Transverse colon (tissue), 3 donors: ENCODE data around the gene ANAPC2.

ENCODE experiments used
- POLR2A ChIP-seq: fragments of 450-650 bp; IDR thresholded peaks from one replicate; pipeline ENCODE4 v1.6.1; 2016; ENCODE audit warnings: antibody characterized with exemption, mild to moderate bottlenecking, moderate library complexity
- TF ChIP-seq, protein P1 (sequence below), 5 experiments: fragments of 200-600 bp in 3 of 5; fragments of 450-650 bp in 2 of 5; sonication (generic) in 3 of 5; IDR thresholded peaks; 1 replicate in 2 of 5; 2 replicates in 3 of 5; pipeline ENCODE4 v1.5.1; 2016 to 2017; ENCODE audit warnings: antibody characterized with exemption in 5 of 5, inconsistent platforms in 3 of 5, mild to moderate bottlenecking in 2 of 5, moderate library complexity in 1 of 5

DNA sequence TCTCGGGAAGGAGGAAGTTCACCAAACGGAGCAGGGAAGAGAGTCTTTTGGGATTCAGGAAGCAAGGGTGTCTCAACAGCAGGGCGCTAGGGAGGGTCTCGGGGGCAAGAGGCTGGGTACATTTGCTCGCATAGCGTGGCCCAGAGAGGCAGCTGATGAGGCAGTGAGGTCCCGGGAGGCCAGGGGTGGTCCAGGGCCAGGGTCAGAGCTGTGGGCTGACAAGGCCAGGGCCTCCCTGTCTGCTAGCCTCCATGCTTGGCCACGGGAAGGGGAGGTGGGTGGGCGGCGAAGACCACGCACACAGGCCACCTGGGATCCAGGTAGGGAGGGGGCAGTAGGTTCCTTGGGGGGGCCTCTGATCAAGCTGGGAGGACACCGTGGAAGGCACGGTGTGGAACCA lies 23.2 kb upstream of the ANAPC2 start:
- TF ChIP-seq, protein P1, sequence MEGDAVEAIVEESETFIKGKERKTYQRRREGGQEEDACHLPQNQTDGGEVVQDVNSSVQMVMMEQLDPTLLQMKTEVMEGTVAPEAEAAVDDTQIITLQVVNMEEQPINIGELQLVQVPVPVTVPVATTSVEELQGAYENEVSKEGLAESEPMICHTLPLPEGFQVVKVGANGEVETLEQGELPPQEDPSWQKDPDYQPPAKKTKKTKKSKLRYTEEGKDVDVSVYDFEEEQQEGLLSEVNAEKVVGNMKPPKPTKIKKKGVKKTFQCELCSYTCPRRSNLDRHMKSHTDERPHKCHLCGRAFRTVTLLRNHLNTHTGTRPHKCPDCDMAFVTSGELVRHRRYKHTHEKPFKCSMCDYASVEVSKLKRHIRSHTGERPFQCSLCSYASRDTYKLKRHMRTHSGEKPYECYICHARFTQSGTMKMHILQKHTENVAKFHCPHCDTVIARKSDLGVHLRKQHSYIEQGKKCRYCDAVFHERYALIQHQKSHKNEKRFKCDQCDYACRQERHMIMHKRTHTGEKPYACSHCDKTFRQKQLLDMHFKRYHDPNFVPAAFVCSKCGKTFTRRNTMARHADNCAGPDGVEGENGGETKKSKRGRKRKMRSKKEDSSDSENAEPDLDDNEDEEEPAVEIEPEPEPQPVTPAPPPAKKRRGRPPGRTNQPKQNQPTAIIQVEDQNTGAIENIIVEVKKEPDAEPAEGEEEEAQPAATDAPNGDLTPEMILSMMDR (IDR thresholded peaks at IDR 0.05) = no peak
- TF ChIP-seq POLR2A = no peak
